Measurements from ENCODE around the gene KCNH5. TPM values are rescaled to one million over a fixed set of nuclear protein-coding genes. Genes with fewer than 3 reads are reported as not detected.

The KCNH5 gene
- polyA plus RNA-seq, 1 of the 3 experiments (the other 2 are of a cell fraction), result not detected

GRCh38 chr14:62718629-62719028 is 326.6 kb downstream of the KCNH5 start:
- Histone ChIP-seq H3K9ac (no peak overlapping the region), H3K4me3 (ENCODE audit: low read depth in 2 of 2, low read length in 1 of 2) (no peak overlapping the region), H3K36me3 (replicated peaks in 1 of 2; ENCODE audit: control insufficient read depth in 1 of 2, insufficient read depth in 2 of 2, low read length in 1 of 2) (no peaks in the 10 kb centered on the region), H3K27me3 (ENCODE audit: insufficient read depth) (no peaks in the 10 kb centered on the region), H3K9me2 (no peaks in the 10 kb centered on the region), H3K79me2 (ENCODE audit: insufficient read depth) (no peaks in the 10 kb centered on the region), H3K9me3 (no peaks in the 10 kb centered on the region), H4K20me1 (ENCODE audit: insufficient read depth) (no peaks in the 10 kb centered on the region), H2AFZ (ENCODE audit: low read depth) (no peak overlapping the region), H3K27ac (ENCODE audit: low read depth in 2 of 2, low read length in 1 of 2) (no peak overlapping the region), H3K4me1 (ENCODE audit: control insufficient read depth in 1 of 2, insufficient read depth in 2 of 2, low read depth in 1 of 2, low read length in 1 of 2) (no peaks in the 10 kb centered on the region; a peak in 1 of 4 replicates), H3K4me2 (no peak overlapping the region), H3F3A (replicated peaks; ENCODE audit: insufficient read depth) (no peaks in the 10 kb centered on the region)
- no peak for DNase-seq
- no peak for TF ChIP-seq RXRA (IDR thresholded peaks at IDR 0.05; ENCODE audit: borderline replicate concordance, low read depth)
- TF ChIP-seq RCOR1 (IDR thresholded peaks at IDR 0.05; ENCODE audit: low read length), result no peak
- no peak for TF ChIP-seq ELF1 (IDR thresholded peaks at IDR 0.05)
- TF ChIP-seq USF1 (IDR thresholded peaks at IDR 0.05; ENCODE audit: borderline replicate concordance, low read depth), result no peak
- no peak for TF ChIP-seq ZBTB33 (IDR thresholded peaks at IDR 0.05; ENCODE audit: borderline replicate concordance, low read depth)
- TF ChIP-seq REST (IDR thresholded peaks at IDR 0.05; ENCODE audit: low read depth, low read length), result no peak
- TF ChIP-seq FOSL2 (IDR thresholded peaks at IDR 0.05; ENCODE audit: borderline replicate concordance, low read depth), result no peak
- TF ChIP-seq CTCF (IDR thresholded peaks at IDR 0.05), result no peak
- TF ChIP-seq MXI1 (IDR thresholded peaks at IDR 0.05; ENCODE audit: low read depth, low read length), result no peak
- TF ChIP-seq EZH2phosphoT487 (IDR thresholded peaks at IDR 0.05; ENCODE audit: borderline replicate concordance, low read depth), result no peak
- 90% methylated on average over 1 of the region's 1 CpG for WGBS (ENCODE audit: low lambda C conversion rate)
- CTCF ChIA-PET, result no interaction called here
- POLR2A ChIA-PET, result no interaction called here

Measured in SK-N-SH (cell line).